ENCODE data around the gene HSPA14. TPM values are rescaled to one million over a fixed set of nuclear protein-coding genes. Genes with fewer than 3 reads are reported as not detected.
"Not testable (repeated sequence)": the region's sequence is repeated elsewhere in the genome, so short reads cannot be mapped to it uniquely, and the experiment has no call there.

HSPA14 gene
- total and polyA plus RNA-seq, 2 donors, result 10.1 to 16.6 TPM

DNA sequence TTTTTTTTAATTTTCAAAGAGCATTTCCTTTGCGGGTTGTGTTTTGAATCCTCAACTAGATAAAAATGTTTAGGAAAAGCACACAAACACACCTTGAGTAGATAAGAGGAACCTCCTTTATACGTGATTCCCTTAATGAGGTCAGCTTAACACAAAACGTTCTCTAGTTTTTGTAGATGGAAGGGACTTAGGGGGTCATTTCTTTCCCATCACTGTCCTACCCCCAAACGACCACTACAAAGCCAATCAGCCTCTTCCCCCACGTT, 41.8 kb downstream of the HSPA14 start:
- Histone ChIP-seq H3K27ac (ENCODE audit: low read depth) (no peak overlapping the region), H3K4me3 (ENCODE audit: low read depth, low read length) (no peak overlapping the region), H3K36me3 (ENCODE audit: insufficient read depth) (no peaks in the 10 kb centered on the region), H3K4me1 (ENCODE audit: insufficient read depth) (no peaks in the 10 kb centered on the region)
- DNase-seq (ENCODE audit: extremely low spot score), result no peak
- WGBS, result 4% methylated on average over 5 of the region's 5 CpGs

DNA sequence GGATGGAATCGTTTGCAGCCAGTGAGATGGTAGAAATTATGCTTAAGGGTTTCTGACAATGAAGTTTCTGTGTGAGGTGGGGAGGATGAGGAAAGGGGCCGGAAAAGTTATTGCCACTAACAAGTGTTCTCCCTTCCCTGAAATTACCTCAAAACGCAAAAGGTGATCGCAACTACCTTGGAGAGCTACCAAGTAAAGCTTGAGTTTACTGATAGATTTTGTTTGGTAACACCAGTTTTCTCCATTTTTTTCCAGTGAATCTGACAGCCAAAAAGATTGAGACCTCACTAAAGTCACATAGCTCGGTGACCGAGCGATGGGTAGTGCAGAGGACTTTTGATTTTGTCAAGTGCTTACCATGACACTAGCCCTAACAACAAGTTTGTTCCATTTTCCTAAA, 42.1 kb downstream of the HSPA14 start:
- 54% methylated on average over 7 of the region's 7 CpGs for WGBS
- H3K4me3 ChIP-seq (ENCODE audit: low read depth, low read length), result no peak overlapping the region

DNA sequence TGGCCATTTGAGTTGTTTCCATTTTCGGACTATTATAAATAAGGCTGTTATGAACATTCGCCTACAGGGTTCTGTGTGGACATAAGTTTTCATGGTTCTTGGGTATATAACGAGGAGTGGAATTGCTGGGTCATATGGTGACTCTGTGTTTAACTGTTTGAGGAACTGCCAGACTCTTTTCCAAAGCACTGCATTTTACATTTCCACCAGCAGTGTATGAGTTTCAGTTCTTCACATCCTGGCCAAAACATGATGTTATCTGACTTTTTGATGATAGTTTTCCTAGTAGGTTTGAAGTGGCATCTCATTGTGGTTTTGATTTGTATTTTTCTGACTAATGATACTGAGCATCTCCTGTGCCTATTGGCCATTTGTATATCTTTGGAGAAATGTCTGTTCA, 46.0 kb downstream of the HSPA14 start:
- DNase-seq (ENCODE audit: extremely low spot score), result no peak
- H3K4me1 ChIP-seq (ENCODE audit: insufficient read depth), result no peaks in the 10 kb centered on the region
- H3K27ac ChIP-seq (ENCODE audit: low read depth), result no peak overlapping the region
- WGBS, result 94% methylated on average over 3 of the region's 3 CpGs
- no peaks in the 10 kb centered on the region for H3K36me3 ChIP-seq (ENCODE audit: insufficient read depth)
- H3K4me3 ChIP-seq (ENCODE audit: low read depth, low read length), result no peak overlapping the region

More for the DNA sequence above, 42.1 kb downstream of the HSPA14 start:
- Histone ChIP-seq H3K36me3 (ENCODE audit: insufficient read depth) (no peaks in the 10 kb centered on the region), H3K27ac (ENCODE audit: low read depth) (no peak overlapping the region), H3K4me1 (ENCODE audit: insufficient read depth) (no peaks in the 10 kb centered on the region)
- DNase-seq (ENCODE audit: extremely low spot score), result no peak

DNA sequence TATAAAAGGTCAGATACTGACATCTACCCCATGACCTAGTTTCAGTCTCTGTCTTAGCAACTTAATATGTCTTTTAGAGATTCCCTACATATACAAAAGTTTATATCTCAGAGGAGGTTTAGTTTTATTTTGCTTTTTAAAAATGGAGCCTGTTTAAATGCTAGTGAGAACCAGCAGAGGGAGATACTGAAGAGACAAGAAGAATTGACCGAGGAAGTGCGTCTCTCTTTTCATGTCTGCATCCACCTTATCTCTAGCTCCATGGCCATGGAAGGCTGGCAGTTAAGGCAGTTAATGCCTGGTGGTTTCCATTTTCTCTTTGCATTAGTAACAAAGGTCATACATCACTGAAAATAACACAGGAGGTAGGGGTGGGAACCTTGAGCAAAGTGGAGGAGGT, 51.2 kb downstream of the HSPA14 start:
- H3K36me3 ChIP-seq (ENCODE audit: insufficient read depth), result no peaks in the 10 kb centered on the region
- WGBS, result 77% methylated on average over 2 of the region's 2 CpGs
- H3K27ac ChIP-seq (ENCODE audit: low read depth), result no peak overlapping the region
- DNase-seq (ENCODE audit: extremely low spot score), result no peak
- no peak overlapping the region for H3K4me3 ChIP-seq (ENCODE audit: low read depth, low read length)
- H3K4me1 ChIP-seq (ENCODE audit: insufficient read depth), result no peaks in the 10 kb centered on the region

DNA sequence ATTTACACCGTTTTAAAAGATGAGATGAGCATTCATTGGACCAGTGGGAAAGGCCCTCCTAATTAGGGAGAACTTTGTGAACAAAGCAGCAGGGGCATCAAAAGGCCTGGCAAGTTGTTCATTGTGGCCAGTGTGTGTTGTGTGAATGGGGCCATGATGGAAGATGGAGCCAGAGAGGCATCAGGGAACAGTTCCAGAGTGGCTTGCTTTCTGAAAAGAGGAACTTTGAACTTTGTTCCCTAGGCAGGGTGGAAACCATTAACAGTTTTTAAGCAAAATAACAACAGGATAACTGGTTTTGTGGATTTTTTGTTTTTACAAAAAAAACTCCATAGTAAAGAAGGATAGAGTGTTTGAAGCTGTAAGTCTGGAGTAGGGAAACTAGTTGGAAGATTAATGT, 53.0 kb downstream of the HSPA14 start:
- DNase-seq (ENCODE audit: extremely low spot score), result no peak
- Histone ChIP-seq H3K36me3 (ENCODE audit: insufficient read depth) (no peaks in the 10 kb centered on the region), H3K4me3 (ENCODE audit: low read depth, low read length) (no peak overlapping the region), H3K27ac (ENCODE audit: low read depth) (no peak overlapping the region), H3K4me1 (ENCODE audit: insufficient read depth) (no peaks in the 10 kb centered on the region)
- 97% methylated on average over 1 of the region's 1 CpG for WGBS

DNA sequence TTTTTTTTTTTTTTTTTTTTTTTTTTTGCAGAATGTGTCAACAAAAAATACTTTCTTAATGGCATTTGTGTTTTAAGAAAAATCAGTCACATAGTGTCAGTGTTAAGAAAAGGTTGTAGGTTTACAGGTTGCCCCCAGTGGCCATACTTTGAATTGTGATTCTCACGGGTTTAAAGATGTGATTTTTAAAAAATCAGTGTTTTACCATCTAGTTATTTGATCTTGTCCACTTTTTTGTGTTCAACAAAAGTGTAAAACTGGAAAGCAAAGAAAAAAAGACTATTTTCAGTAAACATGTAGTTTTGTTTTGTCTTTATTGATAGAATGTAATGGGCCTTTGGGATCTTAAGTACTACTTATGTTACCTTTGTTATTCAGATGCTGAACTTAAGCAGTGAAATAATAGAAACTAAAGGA, 66.2 kb downstream of the HSPA14 start:
- Histone ChIP-seq H3K4me3 (ENCODE audit: low read depth, low read length) (no peak overlapping the region), H3K27ac (ENCODE audit: low read depth) (no peak overlapping the region), H3K4me1 (ENCODE audit: insufficient read depth) (no peaks in the 10 kb centered on the region), H3K36me3 (ENCODE audit: insufficient read depth) (peaks cover 2% of the 10 kb centered on the region)
- DNase-seq (ENCODE audit: extremely low spot score), result no peak
- WGBS, result 51% methylated on average over 1 of the region's 1 CpG

DNA sequence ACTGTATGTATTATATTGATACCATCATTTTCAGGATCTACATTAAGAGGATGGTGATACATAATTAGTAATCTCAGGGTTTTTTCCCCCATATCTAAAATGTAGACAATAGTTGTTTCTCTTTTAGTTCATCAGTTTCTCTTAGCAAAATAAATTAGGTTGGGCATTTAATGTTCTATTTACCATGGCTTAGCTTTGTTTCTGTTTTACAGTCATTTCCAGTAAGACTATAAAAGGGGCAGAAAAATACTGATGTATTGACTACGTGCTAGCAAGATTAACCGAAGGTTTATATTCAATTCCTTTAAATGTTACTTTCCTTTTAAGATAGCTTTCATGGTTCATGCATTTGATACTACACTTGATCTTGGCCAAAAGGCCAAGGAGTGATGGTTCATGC, 66.8 kb downstream of the HSPA14 start:
- Histone ChIP-seq H3K4me3 (ENCODE audit: low read depth, low read length) (no peak overlapping the region), H3K27ac (ENCODE audit: low read depth) (no peak overlapping the region), H3K36me3 (ENCODE audit: insufficient read depth) (peaks cover 2% of the 10 kb centered on the region), H3K4me1 (ENCODE audit: insufficient read depth) (no peaks in the 10 kb centered on the region)
- 95% methylated on average over 2 of the region's 2 CpGs for WGBS
- DNase-seq (ENCODE audit: extremely low spot score), result no peak

DNA sequence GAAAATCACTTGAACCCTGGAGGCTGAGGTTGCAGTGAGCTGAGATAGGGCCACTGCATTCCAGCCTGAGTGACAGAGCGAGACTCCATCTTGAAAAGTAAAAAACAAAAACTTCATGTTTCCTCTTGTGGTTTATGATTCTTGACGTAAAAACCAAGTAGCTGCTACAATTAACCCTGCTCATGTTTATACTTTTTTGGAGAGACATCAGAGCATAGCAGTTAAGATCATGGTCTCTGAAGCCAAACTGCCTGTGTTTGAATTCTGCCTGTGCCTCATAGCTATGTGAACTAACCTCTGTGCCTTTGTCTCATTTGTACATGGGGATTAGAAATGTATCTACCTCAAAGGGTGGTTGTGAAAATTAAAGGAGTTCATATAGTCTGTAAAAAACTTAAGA, 67.8 kb downstream of the HSPA14 start:
- 91% methylated on average over 2 of the region's 2 CpGs for WGBS
- Histone ChIP-seq H3K4me1 (ENCODE audit: insufficient read depth) (no peaks in the 10 kb centered on the region), H3K27ac (ENCODE audit: low read depth) (no peak overlapping the region), H3K36me3 (ENCODE audit: insufficient read depth) (peaks cover 2% of the 10 kb centered on the region), H3K4me3 (ENCODE audit: low read depth, low read length) (no peak overlapping the region)
- no peak for DNase-seq (ENCODE audit: extremely low spot score)

DNA sequence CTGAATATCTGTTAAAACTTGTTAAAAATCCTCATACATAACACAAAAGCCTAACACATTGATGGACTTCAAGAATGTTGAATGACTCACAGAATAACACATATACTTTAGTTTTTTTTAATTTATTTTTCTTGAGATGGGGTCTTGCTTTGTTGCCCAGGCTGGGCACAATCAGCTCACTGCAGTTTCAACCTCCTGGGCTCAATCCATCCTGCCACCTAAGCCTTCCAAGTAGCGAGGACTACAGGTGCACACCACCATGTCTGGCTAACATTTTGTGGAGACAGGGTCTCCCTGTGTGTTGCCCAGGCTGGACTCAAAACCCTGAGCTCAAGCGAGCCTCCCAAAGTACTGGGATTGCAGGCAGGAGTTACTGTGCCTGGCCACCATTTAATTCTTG, 68.7 kb downstream of the HSPA14 start:
- Histone ChIP-seq H3K4me3 (ENCODE audit: low read depth, low read length) (no peak overlapping the region), H3K4me1 (ENCODE audit: insufficient read depth) (no peaks in the 10 kb centered on the region), H3K27ac (ENCODE audit: low read depth) (no peak overlapping the region), H3K36me3 (ENCODE audit: insufficient read depth) (peaks cover 2% of the 10 kb centered on the region)
- 99% methylated on average over 2 of the region's 2 CpGs for WGBS
- DNase-seq (ENCODE audit: extremely low spot score), result no peak

DNA sequence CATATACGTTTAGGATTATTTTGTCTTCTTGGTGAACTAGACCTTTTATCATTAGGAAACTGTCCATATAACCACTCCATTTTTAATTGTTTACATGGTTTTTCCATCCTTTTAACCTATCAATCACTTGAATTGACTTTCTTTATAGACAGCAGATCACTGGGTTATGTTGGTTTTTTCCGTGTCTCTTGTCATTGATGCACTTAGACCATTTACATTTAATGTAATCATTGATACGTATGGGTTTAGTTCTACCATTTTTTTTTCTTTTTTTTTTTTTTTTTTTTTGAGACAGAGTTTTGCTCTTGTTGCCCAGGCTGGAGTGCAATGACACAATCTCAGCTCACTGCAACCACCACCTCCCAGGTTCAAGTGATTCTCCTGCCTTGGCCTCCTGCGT, 69.5 kb downstream of the HSPA14 start:
- DNase-seq (ENCODE audit: extremely low spot score); H3K4me3 ChIP-seq (ENCODE audit: low read depth, low read length); H3K27ac ChIP-seq (ENCODE audit: low read depth); H3K36me3 ChIP-seq (ENCODE audit: insufficient read depth); H3K4me1 ChIP-seq (ENCODE audit: insufficient read depth): not testable (repeated sequence)
- 95% methylated on average over 4 of the region's 4 CpGs for WGBS

DNA sequence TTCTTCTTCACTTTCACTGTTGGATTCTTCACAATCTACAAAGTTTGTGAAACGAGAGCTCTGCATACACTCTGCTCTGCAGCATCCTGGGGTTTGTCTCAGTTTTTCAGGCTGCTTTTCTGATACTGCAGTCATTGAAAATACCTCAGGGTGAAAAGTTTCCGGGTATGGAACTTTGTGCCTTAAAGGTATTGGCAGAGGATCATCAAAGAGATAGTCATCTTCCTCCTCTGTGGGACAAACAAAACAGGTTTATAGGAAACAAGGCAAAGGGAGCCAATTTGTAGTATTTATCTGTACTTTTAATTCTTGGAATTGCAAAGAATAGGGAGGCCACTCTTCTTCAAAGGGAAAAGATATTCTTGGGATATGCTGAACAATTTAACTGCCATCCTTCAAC, 71.0 kb downstream of the HSPA14 start:
- H3K27ac ChIP-seq (ENCODE audit: low read depth), result no peak overlapping the region
- no peaks in the 10 kb centered on the region for H3K4me1 ChIP-seq (ENCODE audit: insufficient read depth)
- H3K36me3 ChIP-seq (ENCODE audit: insufficient read depth), result peaks cover 2% of the 10 kb centered on the region
- no peak for DNase-seq (ENCODE audit: extremely low spot score)
- 89% methylated on average over 2 of the region's 2 CpGs for WGBS
- H3K4me3 ChIP-seq (ENCODE audit: low read depth, low read length), result no peak overlapping the region

DNA sequence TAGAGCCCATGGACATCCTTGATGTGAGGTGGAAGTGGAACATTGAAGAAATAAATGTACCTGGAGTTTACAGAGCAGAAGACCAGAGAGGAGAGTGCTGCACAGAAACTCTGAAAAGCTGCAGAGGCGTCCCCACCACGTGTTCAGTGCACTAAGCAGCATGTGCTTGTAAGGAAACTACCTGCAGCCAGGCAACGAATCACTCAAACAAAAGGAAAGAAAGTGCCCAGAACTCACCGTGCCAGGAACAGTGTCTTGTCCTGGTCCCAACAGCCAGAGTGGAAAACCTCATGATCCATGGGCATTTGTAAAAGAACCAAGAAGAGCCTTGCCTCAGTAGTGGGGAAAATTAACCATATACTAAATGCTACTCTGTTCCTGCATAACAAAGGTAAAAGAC, 72.8 kb downstream of the HSPA14 start:
- Histone ChIP-seq H3K27ac (ENCODE audit: low read depth) (no peak overlapping the region), H3K4me1 (ENCODE audit: insufficient read depth) (no peaks in the 10 kb centered on the region), H3K4me3 (ENCODE audit: low read depth, low read length) (no peak overlapping the region), H3K36me3 (ENCODE audit: insufficient read depth) (peaks cover 3% of the 10 kb centered on the region)
- WGBS, result 96% methylated on average over 4 of the region's 4 CpGs
- no peak for DNase-seq (ENCODE audit: extremely low spot score)

DNA sequence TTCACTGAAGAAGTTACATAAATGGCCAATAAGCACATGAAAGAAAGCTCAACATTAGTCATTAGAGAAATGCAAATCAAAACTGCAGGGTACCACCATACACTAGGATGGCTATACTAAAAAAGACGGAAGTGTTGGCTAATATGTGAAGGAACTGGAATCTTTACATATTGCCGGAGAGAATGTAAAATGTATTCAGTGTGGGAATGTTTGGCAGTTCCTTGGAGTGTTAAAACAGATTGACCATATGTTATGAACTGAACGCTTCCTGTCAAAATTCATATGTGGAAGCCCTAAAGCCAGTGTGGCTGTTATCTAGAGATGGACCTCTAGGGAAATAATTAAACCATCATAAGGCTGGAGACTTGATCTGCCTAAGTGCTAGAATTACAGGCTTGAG, 73.7 kb downstream of the HSPA14 start:
- no peak overlapping the region for H3K27ac ChIP-seq (ENCODE audit: low read depth)
- no peak for DNase-seq (ENCODE audit: extremely low spot score)
- H3K4me3 ChIP-seq (ENCODE audit: low read depth, low read length), result no peak overlapping the region
- WGBS, result over 99% methylated on average over 3 of the region's 3 CpGs
- H3K36me3 ChIP-seq (ENCODE audit: insufficient read depth), result peaks cover 3% of the 10 kb centered on the region
- no peaks in the 10 kb centered on the region for H3K4me1 ChIP-seq (ENCODE audit: insufficient read depth)

DNA sequence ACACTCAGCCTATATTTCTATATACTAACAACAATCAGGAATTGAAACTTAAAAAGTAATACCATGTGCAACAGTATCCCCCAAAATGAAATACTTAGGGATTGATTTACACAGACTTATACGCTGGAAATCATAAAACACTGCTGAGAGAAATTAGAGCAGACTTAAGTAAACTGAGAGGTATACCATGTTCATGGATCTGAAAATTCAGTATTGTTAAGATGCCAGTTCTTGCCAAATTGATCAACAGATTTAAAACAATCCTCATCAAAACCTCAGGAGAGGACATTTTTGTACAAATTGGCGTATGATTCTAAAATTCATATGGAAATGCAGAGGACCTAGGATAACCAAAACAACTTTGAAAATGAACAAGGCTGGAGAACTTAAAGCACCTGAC, 78.5 kb downstream of the HSPA14 start:
- no peak overlapping the region for H3K27ac ChIP-seq (ENCODE audit: low read depth)
- peaks cover 10% of the 10 kb centered on the region for H3K36me3 ChIP-seq (ENCODE audit: insufficient read depth)
- 98% methylated on average over 2 of the region's 2 CpGs for WGBS

DNA sequence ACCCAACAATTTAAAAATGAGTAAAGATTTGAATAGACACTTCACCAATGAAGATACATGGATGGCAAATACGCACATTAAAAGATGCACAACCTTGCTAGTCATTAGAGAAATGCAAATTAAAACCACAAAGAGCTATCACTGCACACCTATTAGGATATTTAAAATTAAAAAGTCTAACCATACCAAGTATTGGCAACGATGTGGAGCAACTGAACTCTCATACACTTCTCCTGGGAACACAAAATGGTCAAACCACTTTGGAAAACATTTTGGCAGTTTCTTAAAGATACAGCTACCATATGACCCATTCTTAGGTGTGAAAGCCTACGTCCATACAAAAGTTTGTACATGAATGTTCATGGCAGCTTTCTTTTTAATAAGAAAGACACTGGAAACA, 79.7 kb downstream of the HSPA14 start:
- Histone ChIP-seq H3K36me3 (ENCODE audit: insufficient read depth) (peaks cover 12% of the 10 kb centered on the region), H3K4me3 (ENCODE audit: low read depth, low read length) (no peak overlapping the region), H3K27ac (ENCODE audit: low read depth) (no peak overlapping the region), H3K4me1 (ENCODE audit: insufficient read depth) (no peaks in the 10 kb centered on the region)
- no peak for DNase-seq (ENCODE audit: extremely low spot score)
- WGBS, result 99% methylated on average over 3 of the region's 3 CpGs

More for the DNA sequence above, 78.5 kb downstream of the HSPA14 start:
- DNase-seq (ENCODE audit: extremely low spot score), result no peak
- H3K4me3 ChIP-seq (ENCODE audit: low read depth, low read length), result no peak overlapping the region
- no peaks in the 10 kb centered on the region for H3K4me1 ChIP-seq (ENCODE audit: insufficient read depth)

Data from urinary bladder (tissue), 4 donors.